HG03469 (cell line): ENCODE measurements around the gene TMEM128.
"Not testable (repeated sequence)": the region's sequence is repeated elsewhere in the genome, so short reads cannot be mapped to it uniquely, and the experiment has no call there.

Experiments used
- ATAC-seq: cut with Tn5 transposase; IDR thresholded peaks from one replicate; pipeline ENCODE4 v1.9.1; 2021; ENCODE audit warnings: mild to moderate bottlenecking, moderate library complexity, moderate number of reproducible peaks; ENCODE audit not compliant: unreplicated experiment

TMEM128 gene

DNA sequence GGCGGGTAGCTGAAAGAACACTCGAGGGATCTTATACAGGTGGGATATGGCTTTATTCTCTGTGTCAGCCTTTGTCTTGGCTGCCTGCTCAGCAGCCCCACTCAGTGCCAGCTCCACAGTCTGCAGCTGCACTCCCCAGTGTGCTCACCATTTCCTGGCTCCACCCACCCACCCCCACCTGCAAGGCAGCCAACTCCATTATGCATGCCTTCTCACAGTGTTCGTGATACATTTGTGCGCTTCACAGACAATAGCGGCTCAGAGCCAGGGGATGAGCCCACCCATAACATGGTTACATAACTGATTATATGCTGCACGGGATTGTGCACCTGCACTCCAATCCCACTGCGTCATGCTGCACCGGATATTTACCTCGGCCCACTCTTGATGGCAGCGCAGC lies 8.8 kb upstream of the TMEM128 start:
- ATAC-seq, result no peak

DNA sequence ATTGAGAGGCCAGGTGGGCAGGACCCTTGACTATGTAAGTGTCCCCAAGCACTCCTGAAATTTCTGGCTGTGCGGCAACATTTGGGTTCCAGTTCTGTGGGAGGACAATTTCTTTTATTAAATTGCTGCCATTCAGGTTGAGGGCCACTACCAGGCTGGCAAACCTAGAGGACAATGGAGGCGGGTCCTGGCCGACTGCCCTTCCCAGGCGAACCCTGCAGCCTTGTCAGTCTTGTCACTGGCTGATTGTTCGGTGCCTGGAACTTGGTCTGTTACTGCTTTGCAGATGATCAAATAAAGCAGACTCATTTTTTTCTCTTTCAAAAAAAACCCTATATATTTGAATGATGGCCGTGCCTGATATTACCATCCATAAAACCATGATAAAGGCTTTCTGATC lies 6.6 kb upstream of the TMEM128 start:
- ATAC-seq, result no peak

DNA sequence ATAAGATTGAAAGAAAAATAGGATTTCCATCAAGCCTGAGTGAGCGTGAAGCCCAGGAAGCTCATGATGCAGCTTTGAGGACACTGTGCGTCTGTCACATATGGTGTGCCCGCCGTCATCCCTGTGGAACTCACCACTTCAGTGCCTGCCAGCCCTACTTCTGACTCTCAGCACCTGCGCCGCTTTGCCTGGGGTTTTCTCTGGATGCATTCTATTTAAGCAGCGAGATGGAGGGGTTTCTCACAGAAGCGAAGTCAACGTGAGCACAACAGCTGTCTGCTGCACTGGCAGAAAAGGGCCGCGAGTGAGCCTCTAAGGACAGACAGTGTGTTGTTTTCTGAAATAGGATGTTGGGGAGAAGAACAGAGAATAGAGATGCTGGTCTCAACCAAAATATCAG lies 6.2 kb upstream of the TMEM128 start:
- ATAC-seq, result no peak

DNA sequence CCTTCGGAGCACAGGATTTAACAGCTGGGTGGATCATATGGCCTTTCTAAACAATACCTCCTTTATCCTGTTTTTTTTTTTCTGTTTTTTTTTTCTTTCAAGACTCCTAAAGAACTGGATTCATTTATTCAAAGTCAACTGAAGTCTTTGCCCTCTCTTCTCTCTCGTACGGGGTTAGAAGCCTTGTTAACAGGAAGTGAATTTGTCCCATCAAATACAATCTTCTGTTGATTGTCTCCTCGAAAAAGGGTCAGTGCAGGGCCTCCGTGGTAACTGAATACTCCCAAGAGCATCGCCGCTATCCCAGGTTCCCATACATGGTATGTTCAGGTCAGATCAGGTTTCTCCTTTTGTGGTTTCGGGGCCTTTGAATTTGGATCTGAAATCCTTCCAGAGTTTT lies 1.8 kb upstream of the TMEM128 start:
- ATAC-seq, result no peak

GRCh38 chr4:4249342-4249741 lies 1.3 kb upstream of the TMEM128 start:
- ATAC-seq, result not testable (repeated sequence)

- ATAC-seq, result no peak
Measured at GRCh38 chr4:4248885-4249203, 821 bp upstream of the TMEM128 start.

- ATAC-seq, result peak; percentile 13
Measured at GRCh38 chr4:4247696-4248028, 361 bp downstream of the TMEM128 start.

DNA sequence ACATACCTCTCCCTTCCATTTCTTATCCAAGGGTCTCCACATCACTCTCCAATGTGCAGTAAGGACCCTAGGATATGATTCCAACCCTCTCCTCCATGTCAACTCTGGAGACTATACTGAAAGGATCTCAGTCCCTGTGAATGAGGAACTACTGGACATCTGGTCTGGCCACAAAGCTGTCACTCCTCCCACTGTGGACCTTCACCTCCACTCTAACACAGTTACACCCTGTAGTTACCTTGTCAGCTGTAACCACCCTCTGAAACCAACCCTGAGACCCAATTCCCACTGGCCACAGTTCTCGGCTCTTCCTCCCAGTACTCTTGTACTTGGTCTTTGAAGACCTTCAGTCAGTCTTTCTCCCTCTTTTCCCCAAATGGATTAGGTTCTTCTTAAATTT lies 2.9 kb downstream of the TMEM128 start:
- ATAC-seq, result no peak

DNA sequence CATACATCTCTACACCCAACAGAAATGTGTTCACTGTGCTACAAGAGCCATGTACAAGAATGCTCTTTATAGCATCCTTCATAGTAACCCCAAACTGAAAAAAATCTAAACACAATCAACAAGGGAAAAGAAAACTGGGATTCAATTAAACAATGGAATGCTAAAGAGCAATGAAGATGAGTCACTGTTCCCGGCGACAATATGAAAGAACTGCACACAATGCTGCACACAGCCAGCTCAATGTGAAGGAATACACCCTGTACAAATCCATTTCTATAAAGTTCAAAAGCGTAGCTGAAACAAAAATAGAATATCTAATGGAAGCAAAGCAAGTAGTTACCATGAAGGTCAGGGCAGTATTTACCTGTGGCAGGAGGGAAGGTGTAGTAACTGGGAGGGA lies 8.5 kb downstream of the TMEM128 start:
- ATAC-seq, result not testable (repeated sequence)

- ATAC-seq, result no peak
Measured at GRCh38 chr4:4233610-4234009, 14.4 kb downstream of the TMEM128 start.

- ATAC-seq, result no peak
Measured at GRCh38 chr4:4228356-4228668, 19.7 kb downstream of the TMEM128 start.

GRCh38 chr4:4227510-4228355 lies 20.3 kb downstream of the TMEM128 start:
- ATAC-seq, result no peak

GRCh38 chr4:4226606-4227438 lies 21.2 kb downstream of the TMEM128 start, which contains the start of gene OTOP1:
OTOP1 (minus strand) TSS chr4:4226929; CDS start chr4:4226864, 65 bp downstream.
- no peak for ATAC-seq

GRCh38 chr4:4225915-4226605 lies 22.0 kb downstream of the TMEM128 start:
- no peak for ATAC-seq

DNA sequence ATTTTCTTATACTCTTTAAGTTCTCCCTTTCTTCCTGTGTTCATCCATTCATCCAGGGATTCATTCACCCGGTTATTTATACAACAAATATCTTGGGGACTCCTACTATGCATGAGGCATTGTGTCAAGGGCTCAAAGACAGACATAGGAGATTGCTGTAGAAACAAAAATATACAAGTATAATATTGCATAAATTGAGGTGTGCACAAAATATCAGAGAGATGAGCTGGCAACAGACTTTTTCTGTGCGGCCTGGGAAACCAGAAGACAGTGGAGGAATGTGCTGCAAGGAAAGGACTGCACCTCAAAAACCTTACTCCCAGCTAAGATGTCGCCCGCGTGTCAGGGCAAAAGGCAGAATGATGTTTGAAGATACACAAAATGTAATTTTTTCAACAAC lies 30.9 kb downstream of the TMEM128 start:
- ATAC-seq, result no peak

DNA sequence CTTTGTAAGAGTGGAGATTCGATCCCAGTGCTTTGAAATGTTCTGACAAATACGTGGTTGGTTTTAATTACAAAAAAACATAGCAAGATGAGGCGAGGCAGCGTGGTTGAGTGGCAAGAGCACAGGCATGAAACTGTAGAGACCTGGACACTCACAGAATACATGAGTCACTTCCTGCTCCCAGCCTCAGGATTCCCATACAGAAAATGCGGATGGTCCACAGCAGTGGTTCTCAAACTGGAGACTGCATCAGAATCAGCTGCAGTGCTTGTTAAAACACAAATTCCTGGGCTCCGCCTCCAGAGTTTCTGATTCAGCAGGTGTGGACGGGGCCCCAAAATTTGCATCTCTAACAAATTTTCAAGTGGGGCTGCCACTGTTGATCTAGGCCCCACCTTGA lies 31.4 kb downstream of the TMEM128 start:
- ATAC-seq, result no peak

- ATAC-seq, result not testable (repeated sequence)
Measured at GRCh38 chr4:4213674-4214073, 34.3 kb downstream of the TMEM128 start.

DNA sequence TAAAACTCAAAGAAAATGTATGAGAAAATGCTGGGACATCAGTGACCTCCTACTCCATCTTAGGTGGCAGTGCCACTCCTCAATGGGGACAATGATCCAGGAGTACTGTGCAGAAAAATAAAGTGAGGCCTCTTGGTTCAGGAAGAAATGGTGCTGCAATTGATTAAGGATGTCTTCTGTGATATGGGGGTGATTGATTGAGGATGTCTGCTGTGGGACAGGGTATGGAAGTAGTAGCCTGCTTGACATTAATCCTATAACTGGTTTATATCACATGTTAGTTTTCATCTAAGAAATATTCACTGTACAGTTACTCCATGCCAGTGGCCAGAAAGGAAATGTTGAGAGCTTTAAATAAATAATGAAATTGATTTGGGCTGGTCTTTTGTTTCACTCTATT lies 41.8 kb downstream of the TMEM128 start:
- ATAC-seq, result no peak

DNA sequence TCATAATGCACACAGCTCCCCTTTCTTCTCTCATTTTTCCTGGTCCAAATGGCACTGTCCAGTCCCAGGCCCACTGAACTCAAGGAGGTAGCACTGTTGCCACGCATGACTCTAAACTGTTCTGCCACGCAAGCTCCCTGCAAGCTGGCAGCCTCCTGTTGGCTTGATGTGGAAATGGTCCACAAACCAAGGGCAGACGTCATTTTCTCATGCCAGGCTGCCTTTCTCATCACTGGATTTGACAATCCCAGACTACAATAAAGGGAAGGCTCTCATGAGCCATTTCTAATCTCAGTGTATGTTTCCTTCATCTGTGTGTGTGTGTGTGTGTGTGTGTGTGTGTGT lies 43.6 kb downstream of the TMEM128 start:
- ATAC-seq, result no peak

DNA sequence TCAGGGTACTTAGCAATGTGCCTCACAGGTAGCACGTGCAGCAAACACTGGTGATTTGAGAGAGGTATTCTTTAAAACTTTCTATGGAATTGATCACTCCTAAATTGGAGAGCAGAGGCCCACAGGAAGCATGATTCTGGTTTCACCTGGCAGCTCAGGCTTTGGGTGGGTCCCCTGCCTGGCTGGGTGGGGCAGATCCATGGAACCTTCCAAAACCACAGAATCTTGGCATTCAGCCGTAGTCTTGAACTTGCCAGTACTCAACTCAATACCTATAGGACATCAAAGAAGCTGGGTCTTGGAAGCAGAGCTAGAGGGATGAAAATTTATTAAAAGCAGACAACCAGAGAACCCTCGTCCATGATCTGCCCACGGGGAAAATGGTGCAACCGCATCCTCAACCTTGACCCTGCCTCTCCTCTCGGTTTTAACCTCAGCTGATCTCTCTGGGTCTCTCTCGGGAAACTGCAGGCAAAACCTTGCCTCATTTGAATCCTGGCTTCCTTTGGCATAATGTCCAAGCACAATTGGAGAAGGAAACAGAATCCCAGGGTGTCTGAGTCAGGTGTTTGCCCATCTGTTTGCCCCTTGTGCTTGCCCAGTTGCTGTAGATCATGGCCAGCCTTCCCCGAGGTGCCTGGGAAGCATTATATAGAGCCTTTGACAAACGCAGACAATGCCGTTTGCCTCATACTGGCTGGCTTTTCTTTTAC lies 44.2 kb downstream of the TMEM128 start:
- no peak for ATAC-seq

DNA sequence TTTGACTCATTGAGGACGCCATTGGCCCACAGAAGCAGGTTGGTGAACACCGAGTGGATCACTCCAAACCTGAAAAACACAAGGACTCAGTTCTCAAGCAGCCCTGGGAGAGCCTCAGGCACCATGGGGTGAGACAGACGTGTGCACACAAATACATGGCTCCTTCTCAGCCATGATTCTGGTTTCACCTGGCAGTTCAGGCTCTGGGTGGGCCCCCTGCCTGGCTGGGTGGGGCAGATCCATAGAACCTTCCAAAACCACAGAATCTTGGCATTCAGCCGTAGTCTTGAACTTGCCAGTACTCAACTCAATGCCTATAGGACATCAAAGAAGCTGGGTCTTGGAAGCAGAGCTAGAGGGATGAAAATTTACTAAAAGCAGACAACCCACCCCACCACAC lies 45.5 kb downstream of the TMEM128 start:
- ATAC-seq, result no peak
